Tongue (tissue), 2 donors: ENCODE data around the gene ST8SIA5. TPM values are rescaled to one million over a fixed set of nuclear protein-coding genes. Genes with fewer than 3 reads are reported as not detected.
A peak's percentile ranks its signal among the peaks of the same experiment; 100 is the strongest.

Source experiments
- DNase-seq: peaks from one replicate; pipeline ENCODE4 v3.0.0-alpha.2; 2015
- total RNA-seq: library from RNA; depleted of rRNA; stranded (reverse); fragments of >200 nt; gene quantifications from one replicate; pipeline ENCODE4 v1.2.3, GENCODE V29; 2014

ST8SIA5 gene
- total RNA-seq, 1 donor from 2014 or later, result 9.0 TPM

DNA sequence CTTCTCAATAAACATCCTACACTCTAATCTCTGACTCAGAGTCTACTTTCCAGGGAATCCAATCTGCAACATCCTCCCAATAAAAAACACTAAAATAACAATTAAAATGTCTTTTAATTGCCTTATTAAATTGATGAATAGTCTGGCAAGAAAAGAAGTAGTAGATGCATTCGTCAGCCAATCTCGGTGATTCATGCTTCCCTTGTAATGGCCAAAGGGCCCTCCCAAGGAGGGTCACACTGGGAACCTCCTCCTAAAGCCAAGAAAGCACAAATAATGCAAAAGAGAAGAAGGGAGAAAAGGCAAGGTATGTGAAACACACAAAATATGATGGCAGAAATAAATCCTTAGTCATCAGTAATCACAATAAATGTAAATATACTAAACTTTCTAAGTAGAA lies 16.8 kb downstream of the ST8SIA5 start:
- DNase-seq, result no peak

DNA sequence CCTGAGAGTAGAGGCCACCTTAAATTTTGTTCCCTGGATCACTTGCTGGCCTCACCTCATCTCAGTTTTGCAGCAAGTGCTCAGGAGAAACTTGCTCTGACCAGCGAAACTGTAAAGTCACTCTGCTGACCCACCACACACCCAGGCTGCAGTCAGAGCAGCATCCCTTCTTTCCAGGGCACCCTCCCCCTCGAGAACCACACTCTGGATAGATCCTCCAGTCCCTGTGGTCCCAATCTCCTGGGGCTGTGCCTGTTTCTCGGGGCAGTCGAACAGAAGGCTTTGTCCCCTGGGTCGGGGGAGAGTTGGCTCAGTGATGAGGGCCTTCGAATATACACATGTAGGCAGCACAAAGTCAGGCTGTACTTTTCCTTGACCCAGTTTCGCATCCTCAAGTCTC lies 18.4 kb downstream of the ST8SIA5 start:
- DNase-seq, result no peak

DNA sequence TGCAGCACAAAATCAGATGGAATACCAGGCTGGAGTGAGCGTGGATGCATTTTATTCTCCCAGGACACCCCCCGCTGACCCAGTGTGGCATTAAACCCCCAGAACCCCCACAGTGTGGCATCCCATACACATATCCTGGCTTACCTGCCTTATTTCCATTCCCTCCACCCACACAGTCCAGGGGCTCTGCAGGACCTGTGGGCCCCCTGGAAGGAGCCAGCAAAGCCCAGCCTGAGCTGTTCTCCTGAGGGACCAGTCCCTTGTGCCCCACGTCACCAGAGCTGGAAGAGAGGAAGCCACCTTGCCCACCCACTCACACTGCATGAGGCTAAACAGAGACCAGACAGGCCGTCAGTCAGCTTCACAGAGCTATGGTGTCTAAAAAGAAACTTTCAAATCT lies 20.1 kb downstream of the ST8SIA5 start:
- no peak for DNase-seq

DNA sequence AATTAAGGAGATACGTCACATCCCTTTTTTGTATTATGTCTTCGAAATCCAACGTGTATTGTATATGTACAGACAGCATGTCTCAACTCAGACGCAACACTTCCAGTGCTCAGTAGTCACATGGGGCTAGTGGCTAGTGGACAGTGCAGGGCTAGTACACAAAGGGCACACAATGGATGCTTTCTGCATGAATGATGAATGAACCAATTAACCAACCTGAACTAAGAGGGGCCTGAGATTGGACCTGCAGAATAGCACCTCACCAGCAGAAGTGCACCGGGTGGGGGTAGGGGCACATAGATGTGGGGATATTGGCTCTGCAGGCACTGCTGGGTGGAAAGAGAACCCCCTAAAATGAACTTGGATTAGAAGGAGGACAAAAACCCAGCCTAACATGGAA lies 20.7 kb downstream of the ST8SIA5 start:
- DNase-seq, result no peak

DNA sequence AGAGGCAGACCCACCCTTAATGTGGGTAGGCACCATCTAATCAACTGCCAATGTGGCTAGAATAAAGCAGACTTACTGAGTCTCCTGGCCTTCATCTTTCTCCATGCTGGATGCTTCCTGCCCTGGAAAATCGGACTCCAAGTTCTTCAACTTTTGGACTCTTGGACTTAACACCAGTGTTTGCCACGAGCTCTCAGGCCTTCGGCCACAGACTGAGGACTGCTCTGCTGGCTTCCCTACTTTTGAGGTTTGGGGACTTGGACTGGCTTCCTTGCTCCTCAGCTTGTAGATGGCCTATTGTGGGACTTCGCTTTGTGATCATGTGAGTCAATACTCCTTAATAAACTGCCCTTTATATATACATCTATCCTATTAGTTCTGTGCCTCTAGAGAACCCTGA lies 21.9 kb downstream of the ST8SIA5 start:
- DNase-seq, result no peak

DNA sequence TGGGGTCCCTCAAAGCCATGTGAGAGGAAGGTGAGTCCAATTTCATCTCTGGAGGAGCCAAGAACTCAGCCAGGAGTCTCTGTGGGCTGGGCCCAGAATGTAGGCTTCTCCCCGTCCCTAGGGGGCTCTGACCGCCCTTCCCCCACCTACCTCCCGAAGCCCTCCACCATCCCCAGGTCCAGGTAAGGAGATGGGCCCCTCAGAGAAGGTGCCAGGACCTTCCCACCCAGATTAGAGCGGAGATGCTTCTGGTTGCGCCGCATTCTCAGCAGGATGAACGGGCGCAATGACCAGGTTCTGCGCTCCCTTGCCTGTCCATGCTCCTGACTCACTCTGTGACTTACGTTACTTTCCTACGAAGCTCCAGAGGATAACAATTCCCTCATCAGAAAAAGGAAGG lies 23.0 kb downstream of the ST8SIA5 start:
- DNase-seq, result no peak

DNA sequence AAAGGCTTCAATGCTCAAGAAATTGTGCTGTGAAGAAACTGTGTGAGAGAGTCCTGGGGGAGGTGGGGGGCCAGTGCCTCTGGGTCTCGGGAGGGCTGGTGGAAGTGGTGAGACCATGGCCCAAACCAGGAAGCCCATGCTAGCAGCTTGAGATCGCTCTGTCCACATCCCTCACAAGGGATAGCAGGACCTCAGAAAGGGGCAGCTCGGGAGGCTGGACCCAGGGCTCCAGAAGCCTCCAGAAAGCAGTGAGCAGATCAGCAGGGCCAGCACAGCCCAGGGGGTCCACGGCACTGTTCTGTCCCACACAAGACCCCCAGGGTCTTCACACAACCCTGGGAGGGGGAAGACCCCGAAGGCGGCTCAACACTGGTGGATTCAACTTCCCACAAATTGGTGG lies 24.1 kb downstream of the ST8SIA5 start:
- DNase-seq, result no peak

DNA sequence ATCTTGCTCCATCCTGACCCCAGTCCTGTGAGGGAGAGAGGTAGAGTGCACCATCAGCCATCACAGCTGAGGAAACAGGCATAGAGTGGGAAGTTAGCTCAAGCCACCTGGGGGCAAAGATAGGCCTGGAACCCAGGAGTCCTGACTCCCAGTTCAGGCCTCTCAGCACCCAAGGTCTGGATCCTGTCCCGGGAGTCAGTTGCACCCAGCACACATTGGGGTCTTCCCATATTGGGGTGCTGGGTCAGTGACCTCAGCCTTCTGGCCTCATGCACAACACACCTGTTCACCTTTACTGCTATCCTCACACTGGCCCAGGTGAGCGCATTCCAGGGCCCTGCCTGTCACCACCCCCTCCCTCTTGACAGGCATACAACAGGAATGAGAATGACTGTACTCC lies 24.7 kb downstream of the ST8SIA5 start:
- no peak for DNase-seq

DNA sequence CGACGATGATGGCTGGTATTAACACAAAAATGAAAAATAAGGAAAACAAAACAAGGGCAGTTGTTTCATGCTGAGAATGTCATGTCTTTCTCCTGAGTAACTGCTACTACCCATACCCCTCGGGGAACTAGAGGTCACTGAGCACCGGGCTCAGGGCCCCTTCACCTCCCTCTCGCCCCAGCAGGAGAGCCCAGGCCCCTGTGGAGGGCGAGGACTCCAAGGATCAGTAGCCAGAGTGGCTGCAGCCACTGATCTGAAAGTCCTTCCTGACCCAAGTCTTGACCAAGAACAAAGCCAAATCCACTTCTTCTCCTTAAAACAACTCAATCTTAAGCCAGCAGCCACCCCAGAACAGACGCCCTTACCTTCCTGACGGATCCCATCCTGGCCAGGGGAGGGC lies 25.5 kb downstream of the ST8SIA5 start:
- no peak for DNase-seq

DNA sequence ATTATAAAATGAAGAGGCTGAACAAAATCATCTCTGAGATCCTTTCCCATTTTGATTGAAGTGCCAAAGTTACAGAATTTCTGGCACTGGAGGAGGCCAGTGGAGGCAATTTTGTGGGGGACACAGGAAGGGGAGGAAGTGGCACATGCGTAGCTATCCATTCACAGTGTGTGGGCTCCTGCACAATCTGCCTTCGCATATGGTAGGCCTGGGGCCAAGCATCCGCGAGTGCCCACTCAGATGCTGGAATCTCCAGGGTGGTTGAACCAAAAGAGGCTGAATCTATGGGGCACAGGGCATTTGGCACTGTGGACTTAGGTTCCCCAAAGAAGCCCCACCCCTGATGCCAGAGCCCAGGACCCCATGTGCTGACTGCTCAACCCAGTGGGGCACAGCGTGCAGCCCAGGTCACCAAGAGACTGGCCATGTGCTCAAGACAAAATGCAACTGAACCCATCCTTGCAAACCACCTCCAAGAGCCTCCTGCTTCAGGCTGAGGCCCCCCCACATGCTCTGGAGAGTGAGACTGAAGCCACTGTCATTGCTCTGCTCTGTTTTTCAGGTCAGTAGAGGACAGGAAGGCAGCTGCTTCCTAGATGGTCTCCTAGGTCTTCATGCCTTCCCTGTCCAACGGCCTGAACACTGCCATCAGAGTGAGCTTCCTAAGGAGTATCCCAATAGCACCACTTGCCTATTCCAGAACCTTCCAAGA lies 28.5 kb downstream of the ST8SIA5 start:
- no peak for DNase-seq

DNA sequence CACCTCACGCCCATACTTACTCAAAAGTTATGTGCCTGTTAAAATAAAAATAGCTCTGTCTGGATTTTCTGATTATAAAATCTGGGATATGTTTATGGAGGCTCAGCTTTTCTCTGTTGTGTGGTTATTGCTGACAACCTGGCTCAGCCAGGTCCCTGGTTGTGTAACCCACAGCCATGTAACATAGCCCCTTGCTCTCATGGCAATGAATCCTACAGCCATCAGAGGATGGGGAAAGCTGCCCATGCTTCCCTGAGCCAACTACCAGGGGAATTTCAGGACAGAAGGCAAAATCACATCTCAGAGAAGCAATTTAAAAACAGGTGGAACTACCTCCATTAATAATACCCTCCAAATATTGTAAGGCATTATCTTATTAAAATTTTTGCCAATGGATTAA lies 29.7 kb downstream of the ST8SIA5 start:
- no peak for DNase-seq

DNA sequence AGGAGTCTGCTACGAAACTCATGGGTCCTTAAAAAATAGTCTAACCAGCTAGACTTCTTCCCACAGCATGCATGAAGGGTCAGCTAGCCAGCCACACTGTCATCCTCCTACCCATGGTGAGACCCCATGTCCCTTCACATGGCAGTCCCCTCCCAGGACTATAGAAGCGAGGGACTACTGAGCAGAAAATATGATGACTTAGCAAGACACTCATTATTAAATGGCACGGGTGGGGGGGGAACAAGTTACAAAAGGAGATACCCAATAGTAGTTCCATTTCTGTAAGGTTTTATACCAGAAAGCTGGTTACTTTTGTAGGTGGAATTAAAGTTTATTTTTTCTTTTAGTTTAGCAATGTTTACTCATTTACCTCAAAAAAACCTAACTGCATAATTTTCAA lies 31.5 kb downstream of the ST8SIA5 start:
- no peak for DNase-seq

DNA sequence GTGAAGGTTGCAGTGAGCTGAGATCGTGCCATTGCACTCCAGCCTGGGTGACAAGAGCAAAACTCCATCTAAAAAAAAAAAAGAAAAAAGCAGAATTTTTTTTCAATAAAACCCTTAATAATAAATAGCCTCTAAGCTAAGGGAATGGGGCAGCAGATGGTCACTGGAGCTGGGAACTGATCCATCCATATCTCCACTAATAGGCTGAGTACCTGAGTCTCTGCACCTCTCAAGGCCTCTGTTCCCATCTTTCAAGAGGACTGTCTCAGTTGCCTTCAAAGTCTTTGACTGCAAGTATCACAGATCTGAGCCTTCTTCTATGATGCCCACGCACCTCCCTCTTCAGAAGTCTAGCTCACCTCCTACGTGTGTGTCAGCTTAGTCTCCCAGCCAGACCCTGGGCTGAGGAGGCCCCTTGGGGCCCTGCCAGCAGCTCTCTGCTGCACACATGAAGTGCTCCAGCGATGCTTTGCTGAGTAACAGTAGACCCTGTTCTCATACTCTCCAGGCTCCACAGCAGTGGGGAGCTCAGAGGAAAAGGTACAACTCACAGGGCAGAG lies 32.9 kb downstream of the ST8SIA5 start:
- DNase-seq, result no peak

DNA sequence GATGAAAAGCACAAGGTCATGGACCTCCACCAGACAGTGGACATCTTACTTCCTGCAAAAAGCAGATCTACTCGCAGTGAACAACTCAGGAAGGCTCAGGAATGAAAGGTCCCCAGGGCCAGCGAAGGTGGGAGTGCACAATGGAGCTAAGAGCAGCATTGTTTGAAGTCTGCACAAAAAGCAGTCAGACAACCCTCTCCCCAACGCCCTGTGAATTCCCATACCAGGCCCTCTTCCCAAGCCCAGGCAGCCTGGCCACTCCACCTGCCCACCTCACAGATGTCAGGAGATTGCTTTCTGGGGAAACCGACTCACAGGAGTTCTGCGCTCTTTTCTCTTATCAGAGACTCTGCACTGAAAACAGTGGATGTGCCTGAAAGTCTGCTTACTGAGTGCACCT lies 34.8 kb downstream of the ST8SIA5 start:
- no peak for DNase-seq

DNA sequence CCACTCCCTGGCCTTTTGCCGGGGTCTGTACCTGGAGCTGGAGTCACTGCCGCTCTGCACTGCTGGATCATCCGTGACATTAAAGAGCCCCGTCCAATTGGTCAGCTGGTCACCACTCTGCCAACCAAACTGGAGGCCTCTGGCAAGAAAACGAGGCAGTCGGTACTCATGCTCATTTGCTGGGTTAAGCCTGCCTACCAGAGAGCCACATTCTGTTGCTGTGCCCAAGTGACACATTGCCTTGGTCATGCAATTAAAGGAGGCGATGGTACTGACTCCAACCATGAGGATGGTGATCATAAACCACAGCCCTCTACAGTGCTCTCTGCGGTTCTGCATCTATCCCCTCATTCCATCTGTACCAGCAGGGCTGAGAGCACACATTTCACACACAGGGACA lies 35.5 kb downstream of the ST8SIA5 start:
- no peak for DNase-seq

DNA sequence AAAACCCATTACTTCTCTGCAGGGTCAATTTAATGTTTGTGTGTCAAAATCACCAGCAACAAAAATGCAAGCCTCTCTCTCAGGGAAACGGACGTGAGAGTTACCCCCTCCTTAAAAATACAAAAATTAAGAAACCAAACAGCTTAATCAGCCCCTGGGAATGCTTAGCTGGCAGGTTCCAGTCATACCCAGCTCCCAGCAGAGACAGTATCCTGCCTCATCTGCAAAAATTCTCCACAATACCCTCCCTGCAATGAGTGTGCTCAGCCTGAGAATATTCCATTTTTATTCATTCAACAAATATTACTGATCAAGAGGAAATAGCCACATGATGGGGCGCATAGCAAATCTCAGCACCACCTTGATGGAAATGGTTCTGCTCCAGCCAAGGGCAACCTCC lies 36.3 kb downstream of the ST8SIA5 start:
- no peak for DNase-seq

DNA sequence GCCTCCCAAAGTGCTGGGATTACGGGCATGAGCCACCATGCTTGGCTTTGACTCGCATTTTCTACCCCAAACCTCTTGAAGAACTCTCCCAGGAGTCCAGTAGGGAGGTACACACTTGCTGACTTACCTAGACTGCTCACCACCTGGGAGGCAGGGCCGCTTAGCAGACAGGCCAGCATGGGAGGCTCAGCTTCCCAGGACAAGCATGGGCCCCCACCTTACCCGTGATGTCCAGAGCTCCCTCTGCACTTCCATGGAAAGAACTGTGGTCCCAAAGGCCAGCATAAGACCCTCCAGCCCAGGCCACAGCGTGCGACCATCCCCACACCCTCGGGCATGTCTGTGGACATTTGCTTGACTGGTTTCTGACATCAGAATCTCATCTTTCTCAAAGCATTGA lies 36.8 kb downstream of the ST8SIA5 start:
- DNase-seq, result no peak

DNA sequence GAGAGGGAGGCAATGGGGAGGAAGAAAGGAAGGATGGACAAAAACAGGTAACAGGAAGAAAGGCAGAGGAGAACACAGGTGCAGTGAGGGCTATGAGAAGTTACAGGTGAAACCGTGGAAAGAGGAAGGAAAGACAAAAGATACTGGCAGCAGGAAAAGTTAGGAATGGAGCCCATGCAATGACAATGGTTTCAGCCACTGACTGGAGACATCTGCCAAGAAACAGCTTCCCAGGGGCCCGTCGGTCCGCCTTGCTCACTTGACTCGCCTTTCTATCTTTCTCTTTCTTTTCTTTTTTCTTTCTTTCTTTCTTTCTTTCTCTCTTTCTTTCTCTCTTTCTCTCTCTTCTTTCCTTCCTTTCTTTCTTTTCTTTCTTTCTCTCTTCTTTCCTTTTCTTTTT lies 37.5 kb downstream of the ST8SIA5 start:
- DNase-seq, result no peak

DNA sequence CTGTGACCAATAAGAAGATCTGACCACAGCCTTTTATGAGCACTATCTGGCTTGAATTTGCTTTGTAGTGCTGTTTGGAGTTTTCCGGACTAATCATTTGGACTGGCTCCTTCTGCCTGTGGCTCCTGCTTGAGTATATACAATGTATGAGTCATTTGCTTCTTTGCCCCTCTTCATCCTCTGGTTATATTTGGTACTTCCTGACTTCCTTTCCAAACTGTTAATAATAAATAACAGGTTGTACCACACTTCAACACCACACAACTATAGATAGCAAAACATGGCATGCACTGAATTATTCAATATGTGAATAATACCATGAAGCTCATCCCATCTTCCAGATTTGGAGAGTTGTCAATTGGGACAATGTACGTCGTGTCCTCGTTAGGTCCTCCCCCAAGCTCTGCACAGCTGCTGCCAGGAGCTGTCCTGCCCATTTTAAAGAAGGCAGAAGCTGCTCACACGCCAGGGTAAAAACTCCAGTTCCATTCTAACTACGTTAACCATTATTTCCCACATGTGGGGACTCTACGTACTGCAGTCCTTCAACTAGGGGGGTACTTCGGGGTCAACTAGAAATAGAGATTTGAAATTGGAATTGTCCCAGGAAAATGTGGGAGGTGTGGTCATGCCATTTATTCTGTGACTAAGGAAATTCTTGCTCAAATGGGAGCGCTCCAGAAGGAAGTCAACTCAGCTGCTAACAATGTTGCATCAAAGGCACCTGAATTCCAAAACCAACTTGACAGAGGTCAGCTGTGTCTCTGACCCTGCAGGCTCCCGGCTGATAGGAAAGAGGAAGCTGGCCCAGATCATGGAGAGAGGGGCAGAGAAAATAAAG lies 38.1 kb downstream of the ST8SIA5 start:
- peak; percentile 16 for DNase-seq

DNA sequence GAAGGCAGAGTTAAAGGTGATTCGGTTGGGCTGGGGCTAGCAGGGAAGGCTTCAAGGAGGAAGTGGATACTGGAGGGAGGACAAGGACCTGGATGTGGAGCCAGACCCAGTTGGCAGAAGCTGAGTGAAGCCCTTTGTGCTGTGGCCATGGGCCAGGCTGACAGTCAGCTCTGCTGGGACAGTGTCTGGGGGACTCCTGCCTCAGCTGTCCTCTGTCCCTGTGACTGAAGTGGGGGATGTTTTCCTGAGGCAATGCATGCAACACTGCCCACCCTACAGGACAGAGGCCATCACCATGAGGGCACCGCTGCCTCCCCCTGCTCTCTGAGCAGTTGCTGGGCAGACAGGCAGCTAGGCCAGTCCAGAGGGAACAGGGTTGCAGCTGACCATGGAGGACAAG lies 40.0 kb downstream of the ST8SIA5 start:
- DNase-seq, result no peak

DNA sequence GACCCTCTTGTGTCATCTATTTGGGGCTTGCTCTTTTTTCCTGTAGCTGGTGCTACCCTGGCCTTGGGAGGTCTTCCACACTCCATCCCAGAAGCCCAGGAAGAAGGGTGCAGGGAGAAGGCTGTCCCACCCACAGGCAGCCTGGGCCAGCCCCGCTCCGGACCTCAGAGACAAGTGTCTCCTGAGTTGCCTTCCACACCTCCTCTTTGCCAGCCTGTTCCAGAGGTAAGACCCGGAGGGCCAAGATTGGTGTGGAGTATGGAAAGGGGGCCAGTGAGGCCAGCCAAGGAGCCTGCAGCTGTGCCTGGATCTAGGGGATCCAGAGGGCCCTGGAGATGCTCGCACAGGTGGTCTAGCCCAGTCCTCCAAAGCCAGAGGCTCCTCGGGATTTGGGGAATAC lies 40.5 kb downstream of the ST8SIA5 start:
- no peak for DNase-seq

DNA sequence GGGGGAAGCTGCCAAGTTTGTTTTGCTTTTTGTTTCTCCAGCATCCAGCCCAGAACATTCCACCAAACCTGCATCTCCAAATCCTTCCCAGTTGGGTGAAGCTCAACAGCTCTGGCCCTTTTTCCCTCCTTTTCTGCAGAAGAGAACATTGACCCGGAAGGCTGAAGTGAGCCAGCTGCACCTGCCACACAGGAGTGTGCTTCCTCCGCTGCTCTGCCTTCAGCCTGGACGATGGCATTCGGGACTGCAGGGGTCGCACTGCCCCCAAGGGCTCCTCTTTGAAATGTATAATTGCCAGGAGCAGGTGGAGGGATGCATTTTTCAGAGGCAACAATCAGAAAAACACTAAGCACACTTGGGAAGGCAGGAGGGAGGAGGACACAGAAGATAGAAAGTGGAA lies 41.8 kb downstream of the ST8SIA5 start:
- DNase-seq, result no peak

DNA sequence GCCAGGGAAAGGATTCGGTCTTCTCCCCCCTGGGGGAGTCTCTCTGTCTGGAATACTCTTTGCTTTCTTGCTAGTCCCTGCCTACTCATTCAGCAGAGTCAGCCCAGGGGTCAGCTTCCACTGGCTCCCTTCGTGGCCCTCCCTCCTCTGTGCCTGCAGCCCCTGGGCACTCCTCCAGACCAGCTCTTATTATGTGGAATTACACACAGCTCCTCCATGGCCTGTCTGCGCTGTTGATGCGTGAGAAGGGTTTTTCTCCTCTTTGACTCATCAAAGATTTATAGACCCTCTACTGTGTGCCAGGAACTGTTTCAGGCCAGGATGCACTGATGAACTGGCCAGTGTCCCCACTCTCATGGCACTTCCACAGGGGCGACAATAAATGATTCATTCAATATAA lies 44.4 kb downstream of the ST8SIA5 start:
- peak; percentile 33 for DNase-seq

DNA sequence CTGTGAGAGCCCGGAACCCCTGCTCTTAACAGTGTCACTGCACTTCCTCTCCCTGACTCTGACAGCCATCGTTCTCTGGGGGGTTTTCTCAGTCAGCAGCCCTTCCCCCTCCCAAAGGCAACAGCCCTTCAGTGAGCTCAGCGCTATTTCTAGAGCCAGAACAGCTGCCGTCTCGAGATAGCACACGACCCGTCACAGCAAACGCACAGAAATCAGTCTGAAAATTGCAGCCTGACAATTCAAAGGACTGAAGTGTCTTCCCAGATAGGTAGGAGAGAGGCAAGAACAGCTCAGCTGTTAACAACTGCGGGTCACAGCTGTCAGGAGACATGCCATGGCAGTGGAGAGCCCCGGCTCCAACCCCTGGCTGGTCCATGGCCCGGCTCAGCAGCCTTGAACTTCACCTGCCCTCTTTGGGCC lies 45.4 kb downstream of the ST8SIA5 start:
- DNase-seq, result peak; percentile 87
